Heart right ventricle (tissue), 16 donors: Measurements from ENCODE around the gene PDE7B. TPM values are rescaled to one million over a fixed set of nuclear protein-coding genes. Genes with fewer than 3 reads are reported as not detected.

Source experiments
- ATAC-seq, 8 donors: fragments of 200-7000 bp; cut with Tn5 transposase; one replicate each; pipeline ENCODE4 v1.9.1; 2020; ENCODE audit warnings: mild to moderate bottlenecking in 8 of 8, moderate library complexity in 8 of 8, moderate number of reproducible peaks in 1 of 8
- DNase-seq, 2 donors: peaks; one replicate each; pipeline ENCODE4 v3.0.0-alpha.2; 2020
- H3K27ac ChIP-seq, 10 donors: fragments of 200-600 bp; sonication (generic) in 2 of 10; one replicate each; pipeline versions ENCODE4 v1.5.0 to v1.8.0; 2020 to 2022; ENCODE audit warnings: mild to moderate bottlenecking in 3 of 10
- H3K27me3 ChIP-seq, 7 donors: fragments of 200-600 bp; one replicate each; pipeline ENCODE4 v1.8.0; 2021 to 2022; ENCODE audit warnings: mild to moderate bottlenecking in 2 of 7
- H3K36me3 ChIP-seq, 9 donors: fragments of 200-600 bp; sonication (generic) in 1 of 9; one replicate each; pipeline versions ENCODE4 v1.5.0 to v1.8.0; 2020 to 2022; ENCODE audit warnings: mild to moderate bottlenecking in 2 of 9
- H3K4me1 ChIP-seq, 9 donors: fragments of 200-600 bp; sonication (generic) in 1 of 9; one replicate each; pipeline versions ENCODE4 v1.5.0 to v1.8.0; 2020 to 2022; ENCODE audit warnings: mild to moderate bottlenecking in 4 of 9
- H3K4me3 ChIP-seq, 10 donors: fragments of 200-600 bp; sonication (generic) in 2 of 10; one replicate each; pipeline versions ENCODE4 v1.5.0 to v1.8.0; 2020 to 2022; ENCODE audit warnings: mild to moderate bottlenecking in 7 of 10, moderate library complexity in 2 of 10
- H3K9me3 ChIP-seq, 11 donors: fragments of 200-600 bp in 10 of 11; sonication (generic) in 2 of 11; one replicate each; pipeline versions ENCODE4 v1.5.0 to v1.8.0; 2013 to 2022; ENCODE audit warnings: mild to moderate bottlenecking in 2 of 11, control low read depth in 1 of 11, moderate library complexity in 1 of 11
- CTCF ChIP-seq, 9 donors: fragments of 200-600 bp; sonication (generic) in 2 of 9; IDR thresholded peaks; one replicate each; pipeline versions ENCODE4 v1.5.0 to v1.8.0; 2021 to 2022; ENCODE audit warnings: antibody characterized with exemption in 9 of 9, mild to moderate bottlenecking in 5 of 9, moderate library complexity in 1 of 9
- WGBS, 2 donors: extraction: QIAGEN DNeasy Blood & Tissue Kit; methylation state at CpG; one replicate each; pipeline ENCODE4 v1.1.7; 2013; ENCODE audit warnings: inconsistent platforms in 1 of 2; 5-methylcytosine and 5-hydroxymethylcytosine counted together
- intact Hi-C, 10 donors: fragments of 100-400 bp; cut with DNase I; formaldehyde crosslinking; loops; one replicate each; pipeline versions ENCODE4 v1.11.1 to v1.14.2; 2022
- polyA plus RNA-seq, 2 donors: library from polyadenylated mRNA; stranded (reverse); fragments of 200-250 nt; gene quantifications; one replicate each; pipeline ENCODE4 v1.2.3, GENCODE V29; 2013
- total RNA-seq, 10 donors: library from RNA; stranded (reverse); fragmentation: NEBNext Ultra II Directional in 3 of 10; extraction: Animal tissue kit (Norgen Biotek cat#: 25700) in 3 of 10; gene quantifications; one replicate each; pipeline versions ENCODE4 v1.2.1 to v1.2.4, GENCODE V29; 2021 to 2023
- donor health status: Arrhythmogenic right ventricular cardiomyopathy.
- donor health status: ischemic (EF 13 %, LVEDD 7.1; RV severe dilation, severe dysfunction).
- donor health status: healthy with polysubstance abuse.
- donor health status: DM: no; HTN: yes; CAD: no.
- donor health status: DM: no; HTN: no; CAD: no.
- donor health status: ischemic (EF 25% LVEDD 6.9; RV normal size, moderate dysfunction).
- donor health status: ischemic (EF 25% LVEDD 5.7; RV mildly dilated, moderate dysfunction).
- donor health status: healthy.
- donor health status: DM: yes; HTN: yes; CAD: no.
- donor health status: Ischemic cardiomyopathy.
- donor health status: ischemic (EF 35%, LVEDD 5.7; RV mildly dilated, moderate dysfunction).
- donor health status: nonischemic (EF 11% LVEDD 7.7; RV severe dilation, severe dysfunction).
- donor health status: DM: yes; HTN: yes; CAD: no.
- donor health status: PGD.
- donor health status: ischemic (EF 29% LVEDD 5.4; RV normal size, mild dysfunction).
- donor health status: nonischemic (EF 23%, LVEDD 6.1; RV moderate dilation, normal function).

The PDE7B gene
- total and polyA plus RNA-seq, 12 donors, result 3.7 to 19.6 (median 10.8) TPM

- intact Hi-C loops, result no loop called here
- ATAC-seq, result no peak
- no peak for TF ChIP-seq CTCF (IDR thresholded peaks at IDR 0.05)
- Histone ChIP-seq H3K9me3 (peaks cover 0 to 4% (median 0%) of the 10 kb centered on the region in 11 donors), H3K4me3 (no peak overlapping the region), H3K27me3 (no peaks in the 10 kb centered on the region), H3K4me1 (no peaks in the 10 kb centered on the region), H3K36me3 (no peaks in the 10 kb centered on the region), H3K27ac (no peak overlapping the region)
- no peak for DNase-seq
- WGBS, 2 donors, result 89 to 94% methylated on average over 3 of the region's 3 CpGs
These were observed 131.6 kb downstream of the PDE7B start for GRCh38 chr6:135983093-135983492.

- TF ChIP-seq CTCF (IDR thresholded peaks at IDR 0.05), result no peak
- DNase-seq, result no peak
- WGBS, 2 donors, result 90 to 92% methylated on average over 4 of the region's 4 CpGs
These were observed 132.3 kb downstream of the PDE7B start for GRCh38 chr6:135983718-135984343.

GRCh38 chr6:135985471-135985870, 134.0 kb downstream of the PDE7B start:
- DNase-seq, result no peak

More at GRCh38 chr6:135983718-135984343, 132.3 kb downstream of the PDE7B start:
- no peaks in the 10 kb centered on the region for H3K27me3 ChIP-seq
- no peaks in the 10 kb centered on the region for H3K36me3 ChIP-seq
- no peak overlapping the region for H3K27ac ChIP-seq
- intact Hi-C loops, result no loop called here
- no peaks in the 10 kb centered on the region for H3K4me1 ChIP-seq
- no peak for ATAC-seq
- H3K9me3 ChIP-seq, result peaks cover 0 to 4% (median 0%) of the 10 kb centered on the region in 11 donors
- no peak overlapping the region for H3K4me3 ChIP-seq

GRCh38 chr6:135987226-135987625, 135.7 kb downstream of the PDE7B start:
- intact Hi-C loops, result no loop called here
- Histone ChIP-seq H3K4me3 (no peak overlapping the region), H3K9me3 (peaks cover 0 to 4% (median 0%) of the 10 kb centered on the region in 11 donors), H3K27ac (no peak overlapping the region), H3K36me3 (no peaks in the 10 kb centered on the region), H3K4me1 (no peaks in the 10 kb centered on the region), H3K27me3 (no peaks in the 10 kb centered on the region)
- ATAC-seq, result no peak
- WGBS, 2 donors, result 95 to 98% methylated on average over 3 of the region's 3 CpGs
- no peak for DNase-seq
- no peak for TF ChIP-seq CTCF (IDR thresholded peaks at IDR 0.05)

More at GRCh38 chr6:135985471-135985870, 134.0 kb downstream of the PDE7B start:
- Histone ChIP-seq H3K9me3 (peaks cover 0 to 4% (median 0%) of the 10 kb centered on the region in 11 donors), H3K4me3 (no peak overlapping the region), H3K27me3 (no peaks in the 10 kb centered on the region), H3K4me1 (no peaks in the 10 kb centered on the region), H3K27ac (no peak overlapping the region), H3K36me3 (no peaks in the 10 kb centered on the region)
- ATAC-seq, result no peak
- intact Hi-C loops, result no loop called here
- 67 to 80% methylated on average over 3 of the region's 3 CpGs for WGBS, 2 donors
- TF ChIP-seq CTCF (IDR thresholded peaks at IDR 0.05), result no peak
